Measurements from ENCODE around the gene ZDHHC24. TPM values are rescaled to one million over a fixed set of nuclear protein-coding genes. Genes with fewer than 3 reads are reported as not detected.
"Not testable (repeated sequence)": the region's sequence is repeated elsewhere in the genome, so short reads cannot be mapped to it uniquely, and the experiment has no call there.

The ZDHHC24 gene
- total RNA-seq, 4 donors from 2014 or later, result 20.3 to 25.9 (median 22.3) TPM

- H3K27me3 ChIP-seq, result no peaks in the 10 kb centered on the region
- peak; percentile 26 to 93 for TF ChIP-seq POLR2A (IDR thresholded peaks at IDR 0.05)
- TF ChIP-seq CTCF (IDR thresholded peaks at IDR 0.05), result peak in 5 of 6 experiments; percentile 46 to 69 (median 61)
- H3K9me3 ChIP-seq, result no peaks in the 10 kb centered on the region
- WGBS, 2 donors, result 3 to 35% methylated on average over 21 to 35 of the region's 68 CpGs
- peak; percentile 98 for DNase-seq
- peak within 1 kb of the TSS; percentile 55 to 72 (median 66) for H3K27ac ChIP-seq
- H3K4me1 ChIP-seq, result peaks cover 25 to 32% of the 10 kb centered on the region in 2 donors
- H3K4me3 ChIP-seq (replicated peaks in 1 of 3), result peak within 1 kb of the TSS; percentile 35 to 66 (median 56)
- intact Hi-C loops (cut with DNase I), result no loop called here
- H3K36me3 ChIP-seq, result no peaks in the 10 kb centered on the region
These were observed 46.8 kb upstream of the ZDHHC24 start, which contains the start of the genes CCDC87 and CCS for GRCh38 chr11:66592457-66593302. CCDC87 (minus strand) TSS chr11:66593063; CDS start chr11:66593015, 48 bp downstream. CCS (plus strand) TSS chr11:66593185; CDS start chr11:66593262, 77 bp downstream.

GRCh38 chr11:66591175-66591574 is 45.3 kb upstream of the ZDHHC24 start:
- Histone ChIP-seq H3K27me3 (no peaks in the 10 kb centered on the region), H3K4me3 (replicated peaks in 1 of 3) (no peak overlapping the region), H3K9me3 (no peaks in the 10 kb centered on the region), H3K4me1 (peaks cover 25 to 32% of the 10 kb centered on the region in 2 donors), H3K27ac (no peak overlapping the region), H3K36me3 (no peaks in the 10 kb centered on the region)
- WGBS, 2 donors, result 88 to 96% methylated on average over 2 of the region's 2 CpGs
- no peak for DNase-seq
- TF ChIP-seq POLR2A (IDR thresholded peaks at IDR 0.05), result no peak
- no peak for TF ChIP-seq CTCF (IDR thresholded peaks at IDR 0.05)
- intact Hi-C loops (cut with DNase I), result no loop called here

- Histone ChIP-seq H3K36me3 (no peaks in the 10 kb centered on the region), H3K27ac (no peak overlapping the region), H3K27me3 (no peaks in the 10 kb centered on the region), H3K4me3 (replicated peaks in 1 of 3) (no peak overlapping the region), H3K9me3 (no peaks in the 10 kb centered on the region), H3K4me1 (peaks cover 20 to 23% of the 10 kb centered on the region in 2 donors)
- TF ChIP-seq POLR2A (IDR thresholded peaks at IDR 0.05) (no peak), CTCF (IDR thresholded peaks at IDR 0.05) (no peak)
- 96% methylated on average over 5 to 7 of the region's 7 CpGs for WGBS, 2 donors
- intact Hi-C loops (cut with DNase I), result no loop called here
- DNase-seq, result no peak
These were observed 44.3 kb upstream of the ZDHHC24 start for GRCh38 chr11:66589996-66590675.

- intact Hi-C loops (cut with DNase I); H3K4me3 ChIP-seq (replicated peaks in 1 of 3); H3K36me3 ChIP-seq; DNase-seq; H3K27me3 ChIP-seq; H3K27ac ChIP-seq; H3K9me3 ChIP-seq: not testable (repeated sequence)
- peaks cover 15% of the 10 kb centered on the region in 2 donors for H3K4me1 ChIP-seq
- 77 to 89% methylated on average over 2 of the region's 2 CpGs for WGBS, 2 donors
These were observed 43.5 kb upstream of the ZDHHC24 start for GRCh38 chr11:66589315-66589714.

GRCh38 chr11:66586136-66586535 is 40.3 kb upstream of the ZDHHC24 start:
- no peaks in the 10 kb centered on the region for H3K4me1 ChIP-seq
- no peak for TF ChIP-seq CTCF (IDR thresholded peaks at IDR 0.05)
- TF ChIP-seq POLR2A (IDR thresholded peaks at IDR 0.05), result no peak
- H3K9me3 ChIP-seq, result no peaks in the 10 kb centered on the region
- intact Hi-C loops (cut with DNase I), result no loop called here
- WGBS, 2 donors, result 36 to 53% methylated on average over 2 of the region's 2 CpGs
- DNase-seq, result no peak
- no peak overlapping the region for H3K4me3 ChIP-seq (replicated peaks in 1 of 3)
- H3K27ac ChIP-seq, result no peak overlapping the region
- no peaks in the 10 kb centered on the region for H3K36me3 ChIP-seq
- H3K27me3 ChIP-seq, result no peaks in the 10 kb centered on the region

- H3K9me3 ChIP-seq; intact Hi-C loops (cut with DNase I); H3K27ac ChIP-seq; DNase-seq; H3K4me1 ChIP-seq; H3K36me3 ChIP-seq; H3K4me3 ChIP-seq (replicated peaks in 1 of 3); H3K27me3 ChIP-seq: not testable (repeated sequence)
- WGBS, 2 donors, result 75 to 82% methylated on average over 1 of the region's 1 CpG
These were observed 39.6 kb upstream of the ZDHHC24 start for GRCh38 chr11:66585447-66585846.

GRCh38 chr11:66582565-66583147 is 36.8 kb upstream of the ZDHHC24 start:
- H3K4me1 ChIP-seq; DNase-seq; H3K4me3 ChIP-seq (replicated peaks in 1 of 3); H3K27ac ChIP-seq; H3K36me3 ChIP-seq; intact Hi-C loops (cut with DNase I); H3K9me3 ChIP-seq; H3K27me3 ChIP-seq: not testable (repeated sequence)
- 88 to 95% methylated on average over 3 of the region's 3 CpGs for WGBS, 2 donors
